ENCODE measurements around the gene ULK4.
"Not testable (repeated sequence)": the region's sequence is repeated elsewhere in the genome, so short reads cannot be mapped to it uniquely, and the experiment has no call there.

ULK4 gene

GRCh38 chr3:41411065-41411464 lies 550.8 kb downstream of the ULK4 start:
- no peak for TF ChIP-seq CTCF (IDR thresholded peaks at IDR 0.05; ENCODE audit: extremely low read depth, missing control alignments)
- no peak for DNase-seq (ENCODE audit: low spot score)

DNA sequence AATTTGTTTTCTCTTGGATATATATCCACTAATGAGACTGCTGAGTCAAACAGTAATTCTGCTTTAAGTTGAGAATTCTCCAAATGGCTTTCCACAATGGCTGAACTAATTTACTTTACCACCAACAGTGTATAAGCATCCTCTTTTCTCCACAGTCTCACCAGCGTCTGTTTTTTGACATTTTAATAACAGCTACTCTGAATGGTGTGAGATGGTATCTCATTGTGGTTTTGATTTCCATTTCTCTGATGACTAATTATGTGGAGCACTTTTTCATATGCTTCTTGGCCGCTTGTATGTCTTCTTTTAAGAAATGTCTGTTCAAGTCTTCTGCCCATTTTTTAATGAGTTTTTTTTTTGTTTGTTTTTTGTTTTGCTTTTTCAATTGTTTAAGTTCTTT lies 556.4 kb downstream of the ULK4 start:
- no peak for DNase-seq (ENCODE audit: low spot score)
- TF ChIP-seq CTCF (IDR thresholded peaks at IDR 0.05; ENCODE audit: extremely low read depth, missing control alignments), result no peak

DNA sequence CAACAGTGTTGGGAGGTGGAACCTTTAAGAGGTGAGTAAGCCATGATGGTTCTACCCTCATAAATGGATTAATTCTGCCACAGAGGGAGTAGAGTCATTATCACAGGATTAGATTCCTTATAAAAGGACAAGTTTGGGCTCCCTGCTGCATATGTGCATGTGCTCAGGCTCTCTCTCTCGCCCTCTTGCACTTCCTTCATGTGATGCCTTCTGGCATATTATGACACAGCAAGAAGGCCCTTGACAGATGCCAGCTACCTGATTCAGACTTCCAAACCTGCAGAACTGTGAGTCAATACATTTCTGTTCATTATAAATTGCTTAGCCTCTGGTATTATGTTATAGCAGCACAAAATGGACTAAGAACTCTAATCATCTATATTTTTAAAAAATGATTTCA lies 557.3 kb downstream of the ULK4 start:
- no peak for DNase-seq (ENCODE audit: low spot score)
- TF ChIP-seq CTCF (IDR thresholded peaks at IDR 0.05; ENCODE audit: extremely low read depth, missing control alignments), result no peak

- no peak for TF ChIP-seq CTCF (IDR thresholded peaks at IDR 0.05; ENCODE audit: extremely low read depth, missing control alignments)
- no peak for DNase-seq (ENCODE audit: low spot score)
Observed at GRCh38 chr3:41394896-41395295, 567.0 kb downstream of the ULK4 start.

DNA sequence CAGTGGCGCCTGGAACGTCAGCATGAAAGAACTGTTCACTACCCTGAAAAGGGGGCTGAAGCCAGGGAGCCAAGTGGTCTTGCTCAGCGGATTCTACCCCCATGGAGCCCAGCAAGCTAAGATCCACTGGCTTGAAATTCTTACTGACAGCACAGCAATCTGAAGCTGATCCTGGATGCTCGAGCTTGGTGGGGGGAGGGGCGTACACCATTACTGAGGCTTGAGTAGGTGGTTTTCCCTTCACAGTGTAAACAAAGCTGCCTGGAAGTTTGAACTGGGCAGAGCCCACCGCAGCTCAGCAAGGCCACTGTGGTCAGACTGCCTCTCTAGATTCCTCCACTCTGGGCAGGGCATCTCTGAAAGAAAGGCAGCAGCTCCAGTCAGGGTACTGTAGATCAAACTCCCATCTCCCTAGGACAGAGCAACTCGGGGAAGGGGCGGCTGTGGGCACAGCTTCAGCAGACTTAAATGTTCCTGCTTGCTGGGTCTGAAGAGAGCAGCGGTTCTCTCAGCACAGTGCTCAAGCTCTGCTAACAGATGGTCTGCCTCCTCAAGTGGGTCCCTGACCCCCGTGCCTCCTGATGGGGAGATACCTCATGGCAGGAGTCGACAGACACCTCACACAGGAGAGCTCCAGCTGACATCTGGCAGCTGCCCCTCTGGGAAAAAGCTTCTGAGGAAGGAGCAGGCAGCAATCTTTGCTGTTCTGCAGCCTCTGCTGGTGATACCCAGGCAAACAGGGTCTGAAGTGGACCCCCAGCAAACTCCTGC lies 591.0 kb downstream of the ULK4 start:
- not testable (repeated sequence) for DNase-seq (ENCODE audit: low spot score)

DNA sequence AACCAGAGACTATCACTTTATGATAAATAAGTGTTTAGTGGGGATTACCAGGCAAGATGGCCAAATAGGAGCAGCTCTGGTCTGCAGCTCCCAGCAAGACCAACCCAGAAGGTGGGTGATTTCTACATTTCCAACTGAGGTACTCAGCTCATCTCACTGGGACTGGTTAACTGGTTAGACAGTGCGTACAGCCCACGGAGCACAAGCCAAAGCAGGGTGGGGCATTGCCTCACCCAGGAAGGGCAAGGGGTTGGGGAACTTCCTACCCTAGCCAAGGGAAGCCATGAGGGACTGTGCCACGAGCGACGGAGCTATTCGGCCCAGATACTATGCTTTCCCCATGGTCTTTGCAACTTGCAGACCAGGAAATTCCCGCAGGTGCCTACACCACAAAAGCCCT lies 591.6 kb downstream of the ULK4 start:
- TF ChIP-seq CTCF (IDR thresholded peaks at IDR 0.05; ENCODE audit: extremely low read depth, missing control alignments), result no peak
- no peak for DNase-seq (ENCODE audit: low spot score)

DNA sequence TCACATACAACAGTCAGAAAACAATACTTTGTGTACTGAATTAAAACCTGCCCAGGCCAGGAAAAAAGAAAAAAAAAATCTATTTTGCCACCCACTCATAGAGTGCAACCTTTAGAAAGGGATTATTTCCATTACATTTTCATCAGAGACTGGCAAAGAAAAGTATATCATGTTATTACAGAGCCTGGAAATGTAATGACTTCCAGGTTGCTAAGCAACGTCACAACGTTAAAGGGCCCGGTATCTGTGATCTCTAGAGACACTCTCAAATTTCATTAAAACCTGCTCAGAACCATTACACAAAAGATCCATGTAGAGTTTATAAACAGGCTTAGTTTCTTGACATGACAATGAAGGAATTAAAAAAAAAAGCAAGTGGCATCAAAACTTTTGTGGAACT lies 592.1 kb downstream of the ULK4 start:
- DNase-seq (ENCODE audit: low spot score), result no peak
- no peak for TF ChIP-seq CTCF (IDR thresholded peaks at IDR 0.05; ENCODE audit: extremely low read depth, missing control alignments)

DNA sequence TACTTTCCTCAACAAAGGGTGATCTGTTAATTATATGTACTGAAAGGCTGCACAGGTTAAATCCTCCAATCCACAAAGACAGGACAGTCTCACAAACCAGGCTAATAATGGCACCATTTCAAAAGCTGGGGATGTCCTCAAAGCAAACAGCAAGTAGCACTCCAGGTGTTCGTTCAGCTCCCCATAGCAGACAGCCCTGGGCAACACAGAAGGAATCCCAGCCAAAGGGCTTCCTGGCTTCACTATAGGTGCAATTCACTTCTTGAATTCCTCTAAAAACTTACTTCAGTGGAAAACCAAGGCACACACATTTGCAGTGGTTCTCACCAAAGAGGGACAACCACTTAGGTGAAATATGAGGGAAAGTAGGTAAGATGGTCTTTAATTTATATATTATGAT lies 595.9 kb downstream of the ULK4 start:
- no peak for DNase-seq (ENCODE audit: low spot score)
- TF ChIP-seq CTCF (IDR thresholded peaks at IDR 0.05; ENCODE audit: extremely low read depth, missing control alignments), result no peak

Data from GM20000 (cell line).